Hepatic stellate cell (primary cell): Measurements from ENCODE around the gene RASSF8.

Experiments
- DNase-seq: peaks from one replicate; pipeline ENCODE4 v3.0.0; 2011; ENCODE audit warnings: low spot score

Gene RASSF8, protein sequence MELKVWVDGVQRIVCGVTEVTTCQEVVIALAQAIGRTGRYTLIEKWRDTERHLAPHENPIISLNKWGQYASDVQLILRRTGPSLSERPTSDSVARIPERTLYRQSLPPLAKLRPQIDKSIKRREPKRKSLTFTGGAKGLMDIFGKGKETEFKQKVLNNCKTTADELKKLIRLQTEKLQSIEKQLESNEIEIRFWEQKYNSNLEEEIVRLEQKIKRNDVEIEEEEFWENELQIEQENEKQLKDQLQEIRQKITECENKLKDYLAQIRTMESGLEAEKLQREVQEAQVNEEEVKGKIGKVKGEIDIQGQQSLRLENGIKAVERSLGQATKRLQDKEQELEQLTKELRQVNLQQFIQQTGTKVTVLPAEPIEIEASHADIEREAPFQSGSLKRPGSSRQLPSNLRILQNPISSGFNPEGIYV

DNA sequence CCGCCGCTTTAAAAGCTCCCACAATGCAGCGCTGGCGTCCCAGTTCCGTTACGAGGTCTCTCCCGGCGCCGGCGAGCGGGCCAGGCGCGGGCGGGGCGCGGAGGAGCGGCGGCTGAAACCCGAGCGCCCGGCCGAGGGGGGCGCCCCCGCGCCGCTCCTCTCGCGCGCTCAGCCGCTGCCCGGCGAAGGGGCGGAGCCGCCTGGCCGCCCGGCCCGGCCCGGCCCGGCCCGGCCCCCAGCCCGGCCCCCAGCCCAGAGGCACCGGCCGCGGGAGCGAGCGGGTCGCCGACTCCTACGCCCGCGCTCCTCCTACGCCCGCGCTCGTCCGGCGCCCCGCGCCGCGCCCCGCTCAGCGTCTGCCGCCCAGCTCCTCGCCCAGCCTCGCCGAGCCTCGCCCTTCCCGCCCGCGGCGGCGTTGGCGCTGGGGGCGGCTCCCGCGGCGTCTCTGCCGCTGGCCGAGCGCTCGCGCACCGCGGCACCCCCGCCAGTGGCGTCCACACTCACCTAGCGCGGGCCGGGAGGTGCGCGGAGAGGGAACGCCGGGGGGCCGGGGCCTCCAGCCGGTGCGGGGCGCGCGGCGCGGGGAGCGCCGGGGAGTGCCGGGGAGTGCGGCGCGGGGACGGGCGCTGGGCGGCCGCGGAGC is at the start of gene RASSF8:
RASSF8 (plus strand) TSS at position 255 of the 643 bp plus-strand sequence. CDS start 96,662 bp downstream, outside the sequence.
- DNase-seq = peak; percentile 72

GRCh38 chr12:25914551-25914950 is 43.9 kb upstream of the RASSF8 start:
- no peak for DNase-seq

- DNase-seq = no peak
Observed at GRCh38 chr12:25924491-25925001, 33.9 kb upstream of the RASSF8 start.

GRCh38 chr12:25925064-25925463 is 33.4 kb upstream of the RASSF8 start:
- DNase-seq = no peak

- no peak for DNase-seq
Observed at GRCh38 chr12:25926536-25926935, 31.9 kb upstream of the RASSF8 start.

GRCh38 chr12:25929142-25929541 is 29.3 kb upstream of the RASSF8 start:
- peak; percentile 14 for DNase-seq

GRCh38 chr12:25932971-25933370 is 25.5 kb upstream of the RASSF8 start:
- DNase-seq = no peak

DNA sequence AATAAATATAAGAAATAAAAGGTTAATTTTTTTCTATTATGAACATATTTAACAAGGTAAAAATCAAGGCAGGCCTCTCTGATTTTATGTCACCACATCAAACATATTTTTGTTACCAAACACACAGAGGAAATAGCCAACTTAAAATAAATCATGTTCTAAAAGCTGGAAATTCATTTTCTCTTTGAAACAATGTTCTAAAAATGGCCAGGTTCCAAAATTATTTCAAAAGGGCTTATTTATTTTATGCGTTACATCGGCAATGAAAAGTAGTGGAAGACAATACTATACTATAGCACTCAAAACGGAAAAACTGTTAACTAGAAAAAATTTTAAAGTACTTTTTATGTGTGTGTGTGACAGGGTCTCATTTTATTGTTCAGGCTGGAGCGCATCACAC is 24.0 kb upstream of the RASSF8 start:
- DNase-seq = no peak

DNA sequence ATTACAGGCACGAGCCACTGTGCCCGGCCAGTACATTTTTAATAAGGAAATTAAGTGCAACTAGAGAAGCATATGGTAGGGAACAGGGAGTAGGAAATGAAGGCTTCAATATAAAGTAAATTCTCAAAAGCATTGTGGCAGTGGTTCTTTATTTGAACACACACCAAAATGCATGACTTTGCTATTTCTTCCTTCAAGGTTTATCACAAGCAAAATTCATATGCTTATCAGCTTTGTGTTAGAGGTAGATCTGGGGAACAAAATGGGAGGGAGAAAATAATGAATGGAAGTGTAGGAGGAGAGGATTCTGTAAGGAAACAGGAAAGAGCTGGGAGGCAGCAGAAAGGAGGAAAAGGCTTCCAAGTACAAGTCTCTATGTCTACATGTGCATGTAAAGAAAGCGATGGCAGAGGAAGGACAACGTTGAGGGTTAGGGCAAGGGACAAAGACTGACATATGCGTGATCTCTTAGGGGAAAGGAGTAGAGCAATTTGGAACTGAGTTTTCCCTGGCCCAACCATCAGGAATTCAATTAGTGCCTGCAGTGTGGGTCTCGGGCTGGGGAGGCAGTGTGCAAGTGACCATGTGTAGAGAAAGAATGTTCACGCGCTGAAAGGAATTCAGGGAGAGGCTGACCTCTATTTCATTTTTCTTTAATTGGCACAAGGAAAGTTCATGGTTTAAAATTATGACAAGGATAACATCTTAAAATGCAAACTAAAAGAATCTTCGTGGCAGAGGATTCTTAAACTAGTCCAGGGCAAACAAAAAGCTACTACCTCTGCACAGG is 22.9 kb upstream of the RASSF8 start:
- DNase-seq = no peak

GRCh38 chr12:25937096-25937495 is 21.4 kb upstream of the RASSF8 start:
- DNase-seq = no peak

- DNase-seq = no peak
Observed at GRCh38 chr12:25938581-25938980, 19.9 kb upstream of the RASSF8 start.

- DNase-seq = no peak
Observed at GRCh38 chr12:25939606-25940005, 18.9 kb upstream of the RASSF8 start.

DNA sequence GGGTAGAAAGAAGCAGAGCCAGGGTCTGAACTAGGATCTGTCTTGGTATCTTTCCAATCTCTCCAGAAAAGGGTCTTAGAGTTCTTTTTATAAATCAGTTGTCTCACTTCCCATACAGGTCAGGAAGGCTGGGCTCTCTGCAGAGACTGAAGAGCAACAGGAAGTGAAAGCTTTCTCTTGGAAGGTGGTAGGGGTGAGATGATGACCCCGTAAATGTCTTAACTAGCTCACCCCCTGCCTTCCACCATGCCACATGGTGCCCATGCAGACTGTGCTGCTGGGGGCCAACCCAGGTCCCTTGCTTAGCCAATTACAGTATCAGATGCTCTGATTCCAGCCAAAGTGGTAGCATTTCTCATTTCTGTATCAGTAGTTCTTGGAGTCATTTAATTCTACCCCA is 17.6 kb upstream of the RASSF8 start:
- DNase-seq = no peak

DNA sequence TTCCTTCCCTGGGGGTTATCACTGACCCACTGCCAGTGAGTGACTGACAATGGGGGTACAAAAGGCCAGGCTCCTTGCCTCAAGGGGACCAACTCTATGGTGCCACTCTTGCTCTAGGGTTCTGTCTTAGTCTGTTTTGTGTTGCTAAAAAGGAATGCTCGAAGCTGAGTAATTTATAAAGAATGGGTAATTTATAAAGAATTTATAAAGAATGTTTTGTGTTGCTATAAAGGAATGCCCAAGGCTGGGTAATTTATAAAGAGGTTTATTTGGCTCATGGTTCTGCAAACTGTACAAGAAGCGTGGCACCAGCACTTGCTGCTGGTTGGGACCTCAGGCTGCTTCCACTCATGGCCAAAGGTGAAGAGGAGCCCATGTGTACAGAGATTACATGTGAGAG is 15.8 kb upstream of the RASSF8 start:
- no peak for DNase-seq

DNA sequence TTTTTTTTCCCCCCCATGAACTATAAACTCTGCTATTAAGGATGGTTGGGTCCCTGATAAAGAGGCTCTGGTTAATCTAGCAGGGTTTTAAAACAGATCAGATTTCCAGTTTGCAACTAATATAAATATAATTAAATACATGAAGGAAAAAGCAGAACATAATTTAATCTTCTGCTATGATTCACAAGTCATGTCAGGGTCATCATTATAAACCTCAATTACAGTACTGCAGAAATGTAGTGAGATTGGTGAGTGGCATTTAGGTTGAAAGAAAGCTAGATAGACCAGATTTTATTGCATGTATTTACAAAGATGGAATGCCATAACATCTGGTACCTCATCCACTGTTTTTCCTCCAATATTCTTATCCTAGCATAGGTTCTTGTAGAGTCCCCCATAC is 14.5 kb upstream of the RASSF8 start:
- no peak for DNase-seq

DNA sequence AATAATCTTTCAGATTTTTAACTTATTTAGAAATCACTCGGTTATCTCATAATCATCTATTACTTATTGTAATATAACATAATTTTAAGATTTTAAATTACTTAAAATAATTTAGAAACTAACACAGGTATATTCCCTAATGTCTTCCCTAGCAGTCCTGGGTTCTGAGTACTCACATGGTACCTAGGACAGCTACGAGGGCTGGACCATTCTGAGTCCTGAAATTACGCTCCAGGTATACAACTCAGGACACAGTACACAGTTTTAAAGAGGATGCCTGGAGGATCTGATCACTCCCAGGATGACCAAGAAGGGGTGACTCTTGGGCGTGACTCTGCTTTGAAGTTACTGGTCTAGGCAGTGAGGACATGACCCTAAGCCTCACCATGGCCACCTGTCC is 9.1 kb upstream of the RASSF8 start:
- DNase-seq = no peak

DNA sequence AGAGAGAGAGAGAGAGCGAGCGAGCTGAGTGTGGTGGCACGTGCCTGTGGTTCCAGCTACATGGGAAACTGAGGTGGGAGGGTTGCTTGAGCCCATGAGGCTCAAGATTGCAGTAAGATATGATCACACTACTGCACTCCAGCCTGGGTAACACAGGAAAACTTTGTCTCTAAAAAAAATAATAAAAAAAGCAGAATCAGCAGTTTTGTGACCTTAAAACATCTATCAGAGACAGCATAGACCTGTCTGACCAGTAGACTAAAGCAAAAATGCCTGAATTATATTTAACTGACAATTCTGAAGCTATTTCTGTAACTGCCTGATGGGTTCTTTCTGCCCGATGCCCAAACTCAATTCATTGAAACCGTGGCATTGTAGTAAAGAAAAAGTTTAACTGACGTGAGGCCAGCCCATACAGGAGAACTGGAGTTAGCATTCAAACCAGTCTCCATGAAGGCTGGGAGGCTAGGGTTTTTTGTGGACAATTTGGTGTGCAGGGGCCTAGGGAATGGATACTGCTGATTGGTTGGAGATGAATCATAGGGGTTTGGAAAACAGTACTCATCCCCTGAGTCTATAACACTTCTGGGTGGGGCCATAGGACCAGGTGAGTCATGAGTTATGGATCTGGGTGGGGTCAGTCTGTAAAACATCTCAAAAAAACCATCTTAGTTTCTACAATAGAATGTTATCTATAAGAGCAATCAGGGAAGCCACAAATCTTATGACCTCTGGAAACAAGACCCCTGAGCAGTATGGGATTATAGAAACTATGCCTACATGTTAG is 8.0 kb upstream of the RASSF8 start:
- no peak for DNase-seq

GRCh38 chr12:25957793-25958427 is 572 bp upstream of the RASSF8 start:
- DNase-seq = peak; percentile 67

DNA sequence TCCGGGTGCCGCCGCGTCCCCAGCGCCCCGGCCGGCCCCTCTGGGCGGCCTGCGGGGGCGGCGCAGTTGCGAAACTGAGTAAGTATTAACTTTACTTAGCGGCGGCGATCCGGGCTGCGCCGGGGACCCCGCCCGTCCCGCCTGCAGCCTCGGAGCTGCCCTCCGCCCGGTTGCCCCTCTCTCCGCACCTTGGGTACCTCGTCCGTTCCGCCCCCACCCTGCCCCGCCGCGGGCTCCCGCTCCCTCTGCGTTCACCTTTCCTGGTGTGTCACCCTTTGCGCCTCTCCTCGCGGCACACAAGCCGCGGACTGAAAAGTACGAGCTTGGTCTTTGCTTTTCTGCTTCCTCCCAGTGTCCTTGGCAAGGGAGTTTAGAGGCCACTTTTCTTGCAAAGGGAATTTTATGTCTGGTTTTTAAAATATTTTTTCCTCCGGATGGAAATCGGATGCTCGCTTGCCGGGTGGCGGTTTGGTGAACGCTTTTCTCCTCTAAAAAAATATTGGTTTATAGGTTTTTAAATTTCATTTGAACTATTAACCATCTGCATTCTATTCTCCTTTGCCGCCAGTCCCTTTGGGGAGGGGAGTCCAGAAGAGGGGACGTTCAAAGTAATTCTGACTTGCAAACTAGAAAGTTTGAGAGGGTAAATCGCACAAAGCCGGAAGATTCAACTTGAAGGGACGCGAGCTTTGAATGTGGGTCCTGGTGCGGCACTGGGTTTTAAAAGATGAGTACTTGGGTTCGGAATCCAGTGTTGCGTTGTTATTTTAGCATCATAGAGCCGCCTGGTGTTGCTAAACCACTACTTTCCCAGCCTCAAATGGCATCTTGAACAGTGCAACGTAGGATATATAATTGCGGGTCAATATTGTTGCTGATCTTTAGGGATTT is 834 bp downstream of the RASSF8 start:
- DNase-seq = peak; percentile 71

DNA sequence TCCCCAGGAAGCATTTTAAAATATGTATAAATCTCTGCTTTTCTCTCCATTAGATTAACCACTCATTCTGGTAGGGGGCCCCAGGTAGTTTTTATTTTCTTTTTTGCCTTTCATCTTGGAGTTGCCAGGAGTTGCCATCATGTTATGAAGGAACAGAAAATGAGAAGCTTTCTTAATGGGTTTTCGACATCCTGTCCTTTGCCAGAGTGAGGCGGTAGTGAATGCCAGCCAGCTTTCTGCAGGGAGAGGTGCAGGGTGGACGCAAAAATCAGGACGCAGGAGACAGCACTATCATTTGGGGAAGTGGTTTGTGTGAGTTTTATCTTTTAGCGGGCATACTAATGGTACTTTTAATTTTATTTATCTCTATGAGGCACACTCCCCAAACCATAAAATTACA is 1.7 kb downstream of the RASSF8 start:
- DNase-seq = no peak
